Stimulated activated CD8-positive, alpha-beta memory T cell treated with anti-CD3 and anti-CD28 coated beads, Interleukin-12 subunit alpha, Interleukin-12 subunit beta, amount 100 ng/mL, for 24 hours (primary cell): ENCODE measurements around the gene NFIA.
"Not testable (repeated sequence)": the region's sequence is repeated elsewhere in the genome, so short reads cannot be mapped to it uniquely, and the experiment has no call there.

Experiments used
- DNase-seq: peaks from one replicate; pipeline ENCODE4 v3.0.0-alpha.2; 2020; ENCODE audit errors: extremely low read depth

Gene NFIA

GRCh38 chr1:61102041-61102440 is 19.7 kb downstream of the NFIA start:
- no peak for DNase-seq

GRCh38 chr1:61102621-61103020 is 20.3 kb downstream of the NFIA start:
- no peak for DNase-seq

GRCh38 chr1:61104220-61104671 is 21.9 kb downstream of the NFIA start:
- DNase-seq = no peak

- no peak for DNase-seq
These were observed 25.3 kb downstream of the NFIA start for GRCh38 chr1:61107638-61108037.

- no peak for DNase-seq
These were observed 26.8 kb downstream of the NFIA start for GRCh38 chr1:61109158-61109557.

GRCh38 chr1:61109910-61110309 is 27.5 kb downstream of the NFIA start:
- DNase-seq = no peak

- DNase-seq = no peak
These were observed 28.2 kb downstream of the NFIA start for GRCh38 chr1:61110554-61110953.

- no peak for DNase-seq
These were observed 29.0 kb downstream of the NFIA start for GRCh38 chr1:61111084-61112004.

GRCh38 chr1:61114178-61114870 is 32.0 kb downstream of the NFIA start:
- no peak for DNase-seq

- DNase-seq = no peak
These were observed 33.1 kb downstream of the NFIA start for GRCh38 chr1:61115436-61115835.

GRCh38 chr1:61116421-61116820 is 34.1 kb downstream of the NFIA start:
- DNase-seq = no peak

GRCh38 chr1:61117283-61117682 is 34.9 kb downstream of the NFIA start:
- no peak for DNase-seq

GRCh38 chr1:61119085-61119484 is 36.7 kb downstream of the NFIA start:
- no peak for DNase-seq

GRCh38 chr1:61120246-61120840 is 38.0 kb downstream of the NFIA start:
- no peak for DNase-seq

GRCh38 chr1:61120998-61121397 is 38.6 kb downstream of the NFIA start:
- DNase-seq = no peak

GRCh38 chr1:61121631-61122030 is 39.3 kb downstream of the NFIA start:
- DNase-seq = no peak

GRCh38 chr1:61122389-61122788 is 40.0 kb downstream of the NFIA start:
- DNase-seq = no peak

- DNase-seq = no peak
These were observed 41.0 kb downstream of the NFIA start for GRCh38 chr1:61123326-61123725.

GRCh38 chr1:61124078-61124477 is 41.7 kb downstream of the NFIA start:
- no peak for DNase-seq

- DNase-seq = no peak
These were observed 42.3 kb downstream of the NFIA start for GRCh38 chr1:61124696-61125095.

GRCh38 chr1:61125263-61125662 is 42.9 kb downstream of the NFIA start:
- no peak for DNase-seq

GRCh38 chr1:61125895-61126294 is 43.5 kb downstream of the NFIA start:
- DNase-seq = no peak

GRCh38 chr1:61126843-61127242 is 44.5 kb downstream of the NFIA start:
- not testable (repeated sequence) for DNase-seq
